Psoas muscle (tissue), 8 donors: ENCODE measurements around the gene SBF2. TPM values are rescaled to one million over a fixed set of nuclear protein-coding genes. Genes with fewer than 3 reads are reported as not detected.
"Not testable (repeated sequence)": the region's sequence is repeated elsewhere in the genome, so short reads cannot be mapped to it uniquely, and the experiment has no call there.

ENCODE experiments used
- ATAC-seq, 4 donors: fragments of 200-7000 bp; cut with Tn5 transposase; one replicate each; pipeline ENCODE4 v1.9.1; 2020; ENCODE audit warnings: moderate library complexity in 3 of 4, mild to moderate bottlenecking in 2 of 4
- DNase-seq, 2 donors: peaks; one replicate each; pipeline ENCODE4 v3.0.0-alpha.2; 2020
- H3K27ac ChIP-seq: fragments of 200-600 bp; one replicate; pipeline ENCODE4 v1.8.0; 2022
- H3K27me3 ChIP-seq, 3 donors: fragments of 200-600 bp in 1 of 3; one replicate each; pipeline versions ENCODE4 v1.6.1 to v1.8.0; 2013 to 2022; ENCODE audit warnings: low read length in 2 of 3, mild to moderate bottlenecking in 2 of 3, moderate library complexity in 1 of 3; ENCODE audit not compliant: insufficient read depth in 3 of 3
- H3K36me3 ChIP-seq, 2 donors: fragments of 200-600 bp in 1 of 2; one replicate each; pipeline versions ENCODE4 v1.6.1 to v1.8.0; 2013 to 2022; ENCODE audit warnings: low read depth in 1 of 2, mild to moderate bottlenecking in 1 of 2, moderate library complexity in 1 of 2; ENCODE audit not compliant: insufficient read depth in 1 of 2
- H3K4me1 ChIP-seq: fragments of 200-600 bp; one replicate; pipeline ENCODE4 v1.8.0; 2022
- H3K4me3 ChIP-seq: fragments of 200-600 bp; one replicate; pipeline ENCODE4 v1.8.0; 2022; ENCODE audit warnings: mild to moderate bottlenecking
- H3K9me3 ChIP-seq: fragments of 200-600 bp; one replicate; pipeline ENCODE4 v1.8.0; 2022
- CTCF ChIP-seq: fragments of 200-600 bp; IDR thresholded peaks from one replicate; pipeline ENCODE4 v1.8.0; 2022; ENCODE audit warnings: antibody characterized with exemption
- WGBS, 3 donors: extraction: QIAGEN DNeasy Blood & Tissue Kit; methylation state at CpG; one replicate each; pipeline versions ENCODE4 v1.1.6 to v1.1.7; 2013; 5-methylcytosine and 5-hydroxymethylcytosine counted together
- intact Hi-C, 2 donors: fragments of 100-400 bp; cut with DNase I; formaldehyde crosslinking; loops; one replicate each; pipeline versions ENCODE4 v1.11.0 to v1.14.2; 2022
- polyA plus RNA-seq, 3 donors: library from polyadenylated mRNA; stranded (reverse); fragments of 200-250 nt; gene quantifications; one replicate each; pipeline ENCODE4 v1.2.3, GENCODE V29; 2013
- total RNA-seq, 4 donors: library from RNA; stranded (reverse); fragmentation: NEBNext Ultra II Directional in 2 of 4; extraction: Animal tissue kit (Norgen Biotek cat#: 25700) in 2 of 4; gene quantifications; one replicate each; pipeline versions ENCODE4 v1.2.1 to v1.2.4, GENCODE V29; 2021 to 2023
- donor health status: healthy with polysubstance abuse.
- donor health status: DM: no; HTN: no; CAD: no; lungs with moderate emphysema.
- donor health status: Bipolar disorder and iron deficiency.
- donor health status: healthy.
- donor health status: DM: yes; HTN: yes; CAD: no.
- donor health status: DM: no; HTN: no; CAD: no.
- donor health status: DM: no; HTN: no; CAD: no.
- donor health status: DM: yes; HTN: yes; CAD: no.

SBF2 gene
- total and polyA plus RNA-seq, 7 donors: 3.3 to 12.6 (median 10.6) TPM

GRCh38 chr11:10096987-10097386 lies 197.0 kb downstream of the SBF2 start:
- intact Hi-C loops: loop anchor here in 1 of 2 donors (10.0 kb wide), 1 partner anchor 92 kb away; no protein-coding TSS in a partner anchor
- TF ChIP-seq CTCF: no peak
- DNase-seq (no peak), ATAC-seq (no peak)
- H3K4me3 ChIP-seq: no peak overlapping the region
- no peak overlapping the region for H3K27ac ChIP-seq
- no peaks in the 10 kb centered on the region for H3K4me1 ChIP-seq
- peaks cover 19% of the 10 kb centered on the region for H3K9me3 ChIP-seq
- H3K36me3 ChIP-seq: no peaks in the 10 kb centered on the region
- WGBS, 3 donors: 77 to 91% (median 86%) methylated on average over 5 of the region's 5 CpGs
- H3K27me3 ChIP-seq: no peaks in the 10 kb centered on the region

GRCh38 chr11:10095412-10096208 lies 198.4 kb downstream of the SBF2 start:
- H3K27ac ChIP-seq: no peak overlapping the region
- H3K9me3 ChIP-seq: peaks cover 19% of the 10 kb centered on the region
- no peak for ATAC-seq
- intact Hi-C loops: loop anchor here in 1 of 2 donors (10.0 kb wide), 1 partner anchor 91 kb away; no protein-coding TSS in a partner anchor
- DNase-seq: no peak
- no peak for TF ChIP-seq CTCF
- no peaks in the 10 kb centered on the region for H3K27me3 ChIP-seq
- WGBS, 3 donors: 94 to 97% (median 95%) methylated on average over 4 of the region's 4 CpGs
- H3K4me1 ChIP-seq: no peaks in the 10 kb centered on the region
- H3K36me3 ChIP-seq: no peaks in the 10 kb centered on the region
- no peak overlapping the region for H3K4me3 ChIP-seq

- no peaks in the 10 kb centered on the region for H3K27me3 ChIP-seq
- no peak for ATAC-seq
- 95 to 96% (median 95%) methylated on average over 5 of the region's 5 CpGs for WGBS, 3 donors
Observed at GRCh38 chr11:10092426-10092825, 201.6 kb downstream of the SBF2 start.

GRCh38 chr11:10091314-10092045 lies 202.5 kb downstream of the SBF2 start:
- Histone ChIP-seq H3K36me3 (no peaks in the 10 kb centered on the region), H3K27me3 (no peaks in the 10 kb centered on the region), H3K27ac (no peak overlapping the region), H3K9me3 (no peaks in the 10 kb centered on the region), H3K4me3 (no peak overlapping the region), H3K4me1 (no peaks in the 10 kb centered on the region)
- WGBS, 3 donors: 84 to 91% (median 90%) methylated on average over 3 of the region's 3 CpGs
- TF ChIP-seq CTCF: no peak
- DNase-seq (no peak), ATAC-seq (no peak)
- intact Hi-C loops: loop anchor here in 1 of 2 donors (10.0 kb wide), 1 partner anchor 87 kb away; no protein-coding TSS in a partner anchor

More at GRCh38 chr11:10092426-10092825, 201.6 kb downstream of the SBF2 start:
- no peaks in the 10 kb centered on the region for H3K4me1 ChIP-seq
- no peaks in the 10 kb centered on the region for H3K36me3 ChIP-seq
- no peaks in the 10 kb centered on the region for H3K9me3 ChIP-seq
- no peak for DNase-seq
- intact Hi-C loops: loop anchor here in 1 of 2 donors (10.0 kb wide), 1 partner anchor 88 kb away; no protein-coding TSS in a partner anchor
- no peak overlapping the region for H3K27ac ChIP-seq
- no peak for TF ChIP-seq CTCF
- H3K4me3 ChIP-seq: no peak overlapping the region

GRCh38 chr11:10087923-10088225 lies 206.1 kb downstream of the SBF2 start:
- H3K27me3 ChIP-seq, H3K4me1 ChIP-seq, DNase-seq, H3K36me3 ChIP-seq, H3K9me3 ChIP-seq, H3K27ac ChIP-seq, intact Hi-C loops, H3K4me3 ChIP-seq, ATAC-seq: not testable (repeated sequence)
- 68 to 89% (median 80%) methylated on average over 4 of the region's 4 CpGs for WGBS, 3 donors
